Measurements from ENCODE around the gene DUOXA1.

- TF ChIP-seq CTCF (IDR thresholded peaks at IDR 0.05; ENCODE audit: low read depth, low read length): no peak
- no peak for TF ChIP-seq POLR2A (IDR thresholded peaks at IDR 0.05; ENCODE audit: extremely low read depth, insufficient read length)
- TF ChIP-seq MYC (IDR thresholded peaks at IDR 0.05; ENCODE audit: low read depth, low read length): no peak
Measured at GRCh38 chr15:45132844-45133560, 3.3 kb upstream of the DUOXA1 start.

Data from NB4 (cell line).